Vagina (tissue), 2 donors: ENCODE data around the gene SLC36A4. TPM values are rescaled to one million over a fixed set of nuclear protein-coding genes. Genes with fewer than 3 reads are reported as not detected.
A peak's percentile ranks its signal among the peaks of the same experiment; 100 is the strongest.
"Not testable (repeated sequence)": the region's sequence is repeated elsewhere in the genome, so short reads cannot be mapped to it uniquely, and the experiment has no call there.

ENCODE experiments used
- DNase-seq, 2 donors: peaks; one replicate each; pipeline ENCODE4 v3.0.0-alpha.2; 2017; ENCODE audit errors: extremely low spot score in 2 of 2
- H3K27ac ChIP-seq: fragments of 200-600 bp; sonication (generic); one replicate; pipeline ENCODE4 v1.5.1; 2019
- H3K27me3 ChIP-seq: fragments of 200-600 bp; sonication (generic); one replicate; pipeline ENCODE4 v1.5.1; 2019
- H3K36me3 ChIP-seq, 2 donors: fragments of 200-600 bp; sonication (generic); one replicate each; pipeline ENCODE4 v1.5.1; 2017 to 2019
- H3K4me1 ChIP-seq: fragments of 200-600 bp; sonication (generic); one replicate; pipeline ENCODE4 v1.5.1; 2019
- H3K4me3 ChIP-seq, 2 donors: fragments of 200-600 bp; sonication (generic); 1 replicate in 1 of 2; 2 replicates in 1 of 2; pipeline ENCODE4 v1.5.1; 2016 to 2019
- H3K9me3 ChIP-seq: fragments of 200-600 bp; sonication (generic); one replicate; pipeline ENCODE4 v1.5.1; 2019
- CTCF ChIP-seq, 3 experiments: fragments of 450-650 bp in 2 of 3; fragments of 200-600 bp in 1 of 3; sonication (generic) in 1 of 3; IDR thresholded peaks; one replicate each; pipeline ENCODE4 v1.5.1; 2017 to 2019; ENCODE audit warnings: antibody characterized with exemption in 3 of 3, mild to moderate bottlenecking in 2 of 3, moderate library complexity in 2 of 3
- POLR2A ChIP-seq, 2 donors: fragments of 450-650 bp; IDR thresholded peaks; one replicate each; pipeline ENCODE4 v1.6.1; 2017; ENCODE audit warnings: antibody characterized with exemption in 2 of 2, mild to moderate bottlenecking in 2 of 2, moderate library complexity in 2 of 2
- POLR2AphosphoS5 ChIP-seq, 2 donors: sonication (generic); formaldehyde crosslinking; IDR thresholded peaks; one replicate each; pipeline ENCODE4 v1.9.0; 2017; ENCODE audit warnings: antibody characterized with exemption in 2 of 2, mild to moderate bottlenecking in 2 of 2, low read depth in 1 of 2; ENCODE audit not compliant: insufficient read depth in 1 of 2
- intact Hi-C: fragments of 100-400 bp; cut with DNase I; formaldehyde crosslinking; loops from one replicate; pipeline ENCODE4 v1.15.1; 2023
- total RNA-seq: library from RNA; depleted of rRNA; stranded (reverse); fragments of >200 nt; gene quantifications from one replicate; pipeline ENCODE4 v1.2.3, GENCODE V29; 2016

Gene SLC36A4
- total RNA-seq: 16.7 TPM

GRCh38 chr11:93197380-93198214 lies at the start of gene SLC36A4:
SLC36A4 (minus strand) TSS chr11:93197991; CDS start chr11:93197832, 159 bp downstream.
- intact Hi-C loops: loop anchor here (5.0 kb wide), 1 partner anchor 1440 kb away; no protein-coding TSS in a partner anchor
- peak in 1 of 2 donors; percentile 96 for DNase-seq
- peak within 1 kb of the TSS; percentile 97 for H3K27ac ChIP-seq
- H3K36me3 ChIP-seq: no peaks in the 10 kb centered on the region
- peak within 1 kb of the TSS; percentile 77 to 96 for H3K4me3 ChIP-seq
- peaks cover 8% of the 10 kb centered on the region for H3K4me1 ChIP-seq
- no peaks in the 10 kb centered on the region for H3K9me3 ChIP-seq
- no peaks in the 10 kb centered on the region for H3K27me3 ChIP-seq
- TF ChIP-seq CTCF (IDR thresholded peaks at IDR 0.05) (no peak), POLR2AphosphoS5 (IDR thresholded peaks at IDR 0.05; ENCODE audit: insufficient read depth in 1 of 2, low read depth in 1 of 2) (peak; percentile 73 to 88), POLR2A (IDR thresholded peaks at IDR 0.05) (peak in 1 of 2 donors; percentile 73)

- H3K27ac ChIP-seq: not testable (repeated sequence)
Measured at GRCh38 chr11:93246790-93247189, 49.0 kb upstream of the SLC36A4 start.

GRCh38 chr11:93244018-93244417 lies 46.2 kb upstream of the SLC36A4 start:
- intact Hi-C loops: no loop called here
- TF ChIP-seq POLR2A (IDR thresholded peaks at IDR 0.05) (no peak), POLR2AphosphoS5 (IDR thresholded peaks at IDR 0.05; ENCODE audit: insufficient read depth in 1 of 2, low read depth in 1 of 2) (no peak), CTCF (IDR thresholded peaks at IDR 0.05) (no peak)
- DNase-seq: no peak
- H3K27me3 ChIP-seq: no peaks in the 10 kb centered on the region
- no peaks in the 10 kb centered on the region for H3K36me3 ChIP-seq
- no peak overlapping the region for H3K4me3 ChIP-seq
- H3K27ac ChIP-seq: no peak overlapping the region
- H3K9me3 ChIP-seq: no peaks in the 10 kb centered on the region
- no peaks in the 10 kb centered on the region for H3K4me1 ChIP-seq

More at GRCh38 chr11:93246790-93247189, 49.0 kb upstream of the SLC36A4 start:
- H3K4me1 ChIP-seq, H3K4me3 ChIP-seq, H3K27me3 ChIP-seq, H3K36me3 ChIP-seq, H3K9me3 ChIP-seq, intact Hi-C loops, DNase-seq: not testable (repeated sequence)

- no peaks in the 10 kb centered on the region for H3K4me1 ChIP-seq
- no peak overlapping the region for H3K27ac ChIP-seq
- H3K9me3 ChIP-seq: no peaks in the 10 kb centered on the region
- H3K36me3 ChIP-seq: no peaks in the 10 kb centered on the region
- DNase-seq: no peak
- intact Hi-C loops: no loop called here
- TF ChIP-seq POLR2A (IDR thresholded peaks at IDR 0.05) (no peak), POLR2AphosphoS5 (IDR thresholded peaks at IDR 0.05; ENCODE audit: insufficient read depth in 1 of 2, low read depth in 1 of 2) (no peak), CTCF (IDR thresholded peaks at IDR 0.05) (no peak)
- no peaks in the 10 kb centered on the region for H3K27me3 ChIP-seq
- no peak overlapping the region for H3K4me3 ChIP-seq
Measured at GRCh38 chr11:93239966-93240365, 42.2 kb upstream of the SLC36A4 start.

- H3K36me3 ChIP-seq: no peaks in the 10 kb centered on the region
- TF ChIP-seq POLR2AphosphoS5 (IDR thresholded peaks at IDR 0.05; ENCODE audit: insufficient read depth in 1 of 2, low read depth in 1 of 2) (no peak), POLR2A (IDR thresholded peaks at IDR 0.05) (no peak), CTCF (IDR thresholded peaks at IDR 0.05) (no peak)
- no peak for DNase-seq
- H3K9me3 ChIP-seq: no peaks in the 10 kb centered on the region
- intact Hi-C loops: no loop called here
- H3K4me3 ChIP-seq: no peak overlapping the region
- H3K4me1 ChIP-seq: no peaks in the 10 kb centered on the region
- no peaks in the 10 kb centered on the region for H3K27me3 ChIP-seq
- H3K27ac ChIP-seq: no peak overlapping the region
Measured at GRCh38 chr11:93238956-93239355, 41.2 kb upstream of the SLC36A4 start.
